SK-N-SH (cell line): Measurements from ENCODE around the gene C18orf54. TPM values are rescaled to one million over a fixed set of nuclear protein-coding genes. Genes with fewer than 3 reads are reported as not detected.

Source experiments
- CTCF ChIA-PET: fragments of 300-600, 350-600 bp; formaldehyde crosslinking; extraction: SDS; loops from one replicate; lab custom pipeline; 2021; lab: Yijun Ruan, JAX
- POLR2A ChIA-PET: fragments of 350-600 bp; sonication (Branson Sonifier 250); formaldehyde crosslinking; extraction: SDS; loops from one replicate; lab custom pipeline; 2020; ENCODE audit warnings: antibody characterized with exemption, inconsistent platforms; lab: Yijun Ruan, JAX
- DNase-seq: peaks from one replicate; pipeline ENCODE4 v3.0.0; 2012
- H2AFZ ChIP-seq: fragments of 200-600 bp; sonication (generic); 2 replicates; pipeline ENCODE4 v1.8.1; 2016; ENCODE audit warnings: antibody characterized with exemption, mild to moderate bottlenecking, low read depth
- H3F3A ChIP-seq: fragments of 200-600 bp; sonication (generic); replicated peaks from 2 replicates; pipeline ENCODE3; 2016; ENCODE audit warnings: antibody characterized with exemption, mild to moderate bottlenecking; ENCODE audit not compliant: insufficient read depth
- H3K27ac ChIP-seq, 2 experiments: fragments of 200-500 bp in 1 of 2; fragments of 200-600 bp in 1 of 2; sonication (Bioruptor generic) in 1 of 2; sonication (generic), shearing (Covaris generic) in 1 of 2; 2 replicates each; pipeline versions ENCODE4 v1.5.1 to v1.6.1; 2014 to 2016; ENCODE audit warnings: low read depth in 2 of 2, inconsistent platforms in 1 of 2, low read length in 1 of 2, mild to moderate bottlenecking in 1 of 2, mixed read lengths in 1 of 2
- H3K27me3 ChIP-seq: fragments of 200-600 bp; sonication (generic), shearing (Covaris generic); 2 replicates; pipeline ENCODE4 v1.6.1; 2016; ENCODE audit warnings: mixed run types; ENCODE audit not compliant: insufficient read depth
- H3K36me3 ChIP-seq, 2 experiments: fragments of 200-500 bp in 1 of 2; fragments of 200-600 bp in 1 of 2; sonication (Bioruptor generic) in 1 of 2; sonication (generic) in 1 of 2; replicated peaks in 1 of 2; 2 replicates each; pipeline versions ENCODE3 to v1.5.1; 2014 to 2016; ENCODE audit warnings: low read length in 1 of 2, mild to moderate bottlenecking in 1 of 2; ENCODE audit not compliant: insufficient read depth in 2 of 2, control insufficient read depth in 1 of 2
- H3K4me1 ChIP-seq, 2 experiments: fragments of 200-500 bp in 1 of 2; fragments of 200-600 bp in 1 of 2; sonication (Bioruptor generic) in 1 of 2; sonication (generic), shearing (Covaris generic) in 1 of 2; 2 replicates each; pipeline versions ENCODE4 v1.5.1 to v1.6.1; 2014 to 2016; ENCODE audit warnings: low read depth in 1 of 2, low read length in 1 of 2, mixed run types in 1 of 2; ENCODE audit not compliant: insufficient read depth in 2 of 2, control insufficient read depth in 1 of 2
- H3K4me2 ChIP-seq: fragments of 200-600 bp; sonication (generic), shearing (Covaris generic); 2 replicates; pipeline ENCODE4 v1.6.1; 2017; ENCODE audit warnings: mixed run types
- H3K4me3 ChIP-seq, 2 experiments: fragments of 200-500 bp in 1 of 2; fragments of 200-600 bp in 1 of 2; sonication (Bioruptor generic) in 1 of 2; sonication (generic), shearing (Covaris generic) in 1 of 2; 2 replicates each; pipeline versions ENCODE4 v1.5.1 to v1.8.1; 2014 to 2016; ENCODE audit warnings: low read depth in 2 of 2, inconsistent platforms in 1 of 2, low read length in 1 of 2, mild to moderate bottlenecking in 1 of 2, mixed read lengths in 1 of 2, moderate library complexity in 1 of 2
- H3K79me2 ChIP-seq: fragments of 200-600 bp; sonication (generic); 2 replicates; pipeline ENCODE4 v1.8.1; 2017; ENCODE audit warnings: mild to moderate bottlenecking; ENCODE audit not compliant: insufficient read depth
- H3K9ac ChIP-seq: fragments of 200-600 bp; sonication (generic); 2 replicates; pipeline ENCODE4 v1.6.1; 2017; ENCODE audit warnings: mixed run types
- H3K9me2 ChIP-seq: fragments of 200-600 bp; sonication (generic); 2 replicates; pipeline ENCODE4 v1.6.1; 2017; ENCODE audit warnings: mixed run types
- H3K9me3 ChIP-seq: fragments of 200-600 bp; sonication (generic); 2 replicates; pipeline ENCODE4 v1.6.1; 2017; ENCODE audit warnings: mixed run types, mild to moderate bottlenecking, moderate library complexity
- H4K20me1 ChIP-seq: fragments of 200-600 bp; sonication (generic); 2 replicates; pipeline ENCODE4 v1.6.1; 2017; ENCODE audit warnings: mild to moderate bottlenecking, mixed run types; ENCODE audit not compliant: insufficient read depth
- CHD2 ChIP-seq: fragments of 150-350 bp; IDR thresholded peaks from 2 replicates; pipeline ENCODE4 v1.6.1; 2018; ENCODE audit warnings: low read length; ENCODE audit not compliant: partially characterized antibody
- ELF1 ChIP-seq: IDR thresholded peaks from 2 replicates; pipeline ENCODE4 v1.4.0; 2012
- FOSL2 ChIP-seq: IDR thresholded peaks from 2 replicates; pipeline ENCODE4 v1.4.0; 2012; ENCODE audit warnings: low read depth, mild to moderate bottlenecking, moderate library complexity, borderline replicate concordance
- FOXM1 ChIP-seq: IDR thresholded peaks from 2 replicates; pipeline ENCODE4 v1.4.0; 2012; ENCODE audit warnings: low read depth, mild to moderate bottlenecking
- GATA2 ChIP-seq: sonication (generic); formaldehyde crosslinking; IDR thresholded peaks from 2 replicates; pipeline ENCODE4 v1.5.0; 2020; ENCODE audit warnings: mild to moderate bottlenecking, missing genetic modification reagents
- MAX ChIP-seq: IDR thresholded peaks from 2 replicates; pipeline ENCODE4 v1.4.0; 2012; ENCODE audit warnings: low read depth
- MXI1 ChIP-seq: IDR thresholded peaks from 2 replicates; pipeline ENCODE4 v1.6.1; 2012; ENCODE audit warnings: mild to moderate bottlenecking, low read depth, low read length, improper control_type of control experiment
- NFIC ChIP-seq: IDR thresholded peaks from 2 replicates; pipeline ENCODE4 v1.4.0; 2012; ENCODE audit warnings: borderline replicate concordance
- NRF1 ChIP-seq: IDR thresholded peaks from 2 replicates; pipeline ENCODE4 v1.6.1; 2012; ENCODE audit warnings: low read depth, mild to moderate bottlenecking, low read length
- POLR2AphosphoS5 ChIP-seq: IDR thresholded peaks from 2 replicates; pipeline ENCODE4 v1.6.1; 2012; ENCODE audit warnings: low read depth, low read length
- RAD21 ChIP-seq: IDR thresholded peaks from 2 replicates; pipeline ENCODE4 v1.6.1; 2012; ENCODE audit warnings: mild to moderate bottlenecking, low read length
- RCOR1 ChIP-seq: fragments of 150-350 bp; IDR thresholded peaks from 2 replicates; pipeline ENCODE4 v1.6.1; 2017; ENCODE audit warnings: antibody characterized with exemption, low read length
- REST ChIP-seq: IDR thresholded peaks from 2 replicates; pipeline ENCODE4 v1.6.1; 2012; ENCODE audit warnings: mild to moderate bottlenecking, low read depth, low read length, moderate library complexity
- RFX5 ChIP-seq: IDR thresholded peaks from 2 replicates; pipeline ENCODE4 v1.6.1; 2012; ENCODE audit warnings: mild to moderate bottlenecking, improper control_type of control experiment, low read length
- SMC3 ChIP-seq: IDR thresholded peaks from 2 replicates; pipeline ENCODE4 v1.6.1; 2012; ENCODE audit warnings: low read depth, low read length, improper control_type of control experiment
- TEAD4 ChIP-seq: IDR thresholded peaks from 2 replicates; pipeline ENCODE4 v1.4.0; 2012; ENCODE audit warnings: mild to moderate bottlenecking, borderline replicate concordance; ENCODE audit not compliant: insufficient read depth
- USF2 ChIP-seq: fragments of 150-350 bp; IDR thresholded peaks from 2 replicates; pipeline ENCODE4 v1.6.1; 2017; ENCODE audit warnings: antibody characterized with exemption, low read length, low read depth, borderline replicate concordance
- polyA plus RNA-seq, 3 experiments: library from polyadenylated mRNA; depleted of rRNA; stranded (reverse); fragments of >200 nt; gene quantifications; 2 replicates each; pipeline ENCODE4 v1.2.3, GENCODE V29; 2012

C18orf54 gene
- polyA plus RNA-seq, 1 of the 3 experiments (the other 2 are of a cell fraction), result 0.76 TPM

- no peak for DNase-seq
- Histone ChIP-seq H3K4me2 (no peak overlapping the region), H3F3A (no peaks in the 10 kb centered on the region), H3K4me3 (no peak overlapping the region), H3K9me2 (no peaks in the 10 kb centered on the region), H3K36me3 (no peaks in the 10 kb centered on the region)
- POLR2A ChIA-PET, result no interaction called here
- TF ChIP-seq USF2, result no peak
- TF ChIP-seq MAX, result no peak
- no peak for TF ChIP-seq CHD2
- TF ChIP-seq MXI1, result no peak
- no peak for TF ChIP-seq ELF1
- TF ChIP-seq RAD21, result no peak
- no peak for TF ChIP-seq TEAD4
- no peak for TF ChIP-seq GATA2 (CRISPR knock-in tag)
- TF ChIP-seq RCOR1, result no peak
- TF ChIP-seq REST, result no peak
- TF ChIP-seq POLR2AphosphoS5, result no peak
- no peak for TF ChIP-seq SMC3
- TF ChIP-seq FOSL2, result no peak
- no peak for TF ChIP-seq NRF1
- no peak for TF ChIP-seq FOXM1
- no peak for TF ChIP-seq RFX5
- TF ChIP-seq NFIC, result no peak
- TF ChIP-seq, all 33 proteins: peak for 0
- Histone ChIP-seq H3K4me1 (peaks cover 0 to 6% of the 10 kb centered on the region in 2 experiments; a peak in 1 of 4 replicates), H3K27ac (no peak overlapping the region), H4K20me1 (no peaks in the 10 kb centered on the region), H3K9me3 (no peaks in the 10 kb centered on the region), H3K9ac (no peak overlapping the region), H3K27me3 (no peaks in the 10 kb centered on the region), H2AFZ (no peak overlapping the region), H3K79me2 (no peaks in the 10 kb centered on the region)
- CTCF ChIA-PET, result interaction anchor here (1.0 kb wide), 2 partner anchors 54 to 69 kb away, joined by 3 to 4 read pairs; no protein-coding TSS in a partner anchor
Observed at GRCh38 chr18:54323561-54323960, 34.1 kb upstream of the C18orf54 start.
